GM19452 (cell line): ENCODE data around the gene PLXNA4.

Experiments
- ATAC-seq: cut with Tn5 transposase; IDR thresholded peaks from one replicate; pipeline ENCODE4 v1.9.1; 2021; ENCODE audit not compliant: unreplicated experiment

The PLXNA4 gene

DNA sequence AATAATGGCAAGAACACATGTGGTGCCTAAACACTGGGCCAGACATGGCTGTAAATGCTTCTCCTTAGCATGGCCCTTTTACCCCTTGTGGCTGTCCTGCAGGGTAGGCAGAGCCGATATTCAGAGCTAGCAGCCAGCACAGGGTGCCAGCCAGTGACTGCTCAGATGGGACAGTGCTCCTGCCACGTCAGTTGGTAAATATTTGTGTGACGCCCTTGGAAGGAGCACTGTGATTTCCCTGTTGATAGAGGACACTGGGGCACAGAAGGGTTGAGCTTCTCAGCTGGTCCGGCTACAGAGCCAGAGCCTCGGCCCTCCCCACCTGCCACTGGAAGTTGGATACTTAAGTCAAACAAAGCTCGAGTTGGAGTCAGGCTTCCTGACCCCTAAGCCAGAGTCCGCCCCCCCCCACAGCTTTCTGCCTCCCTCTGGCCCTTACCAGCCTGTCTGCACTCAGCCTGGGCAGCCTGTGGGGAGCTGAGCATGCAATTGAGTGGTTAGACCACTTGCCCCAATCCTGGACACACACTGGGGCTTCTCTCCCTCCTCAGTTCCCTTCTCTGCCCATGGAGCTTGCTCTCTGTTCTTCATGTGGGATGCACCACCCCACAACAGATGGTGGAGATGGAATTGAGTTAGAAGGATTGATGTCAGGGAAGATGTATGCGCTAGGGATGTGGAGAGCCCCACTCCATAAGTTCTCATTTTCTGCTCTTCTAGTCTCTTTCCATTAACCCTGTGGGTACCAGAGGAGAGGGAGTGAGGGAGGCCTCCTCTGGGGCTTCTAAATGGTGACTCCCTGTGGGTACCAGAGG lies 350.8 kb downstream of the PLXNA4 start:
- no peak for ATAC-seq

DNA sequence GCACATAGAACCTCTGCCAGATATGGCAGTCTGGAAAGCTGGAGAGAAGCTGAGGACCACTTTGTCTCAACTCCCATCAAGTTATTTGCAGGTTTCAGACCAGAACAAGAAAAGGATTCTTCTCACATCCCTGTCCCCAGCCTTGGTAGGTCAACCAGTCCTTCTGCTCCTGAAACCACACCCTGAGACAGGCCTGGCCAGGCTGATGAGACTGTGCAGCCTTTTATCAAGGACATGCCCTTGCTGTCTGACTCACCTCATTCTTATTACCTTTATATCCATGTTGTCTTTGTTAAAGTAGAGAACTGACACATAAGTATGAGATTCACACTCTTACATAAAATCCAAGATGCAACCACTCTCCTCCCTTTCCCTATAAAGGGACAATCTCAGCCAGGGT lies 354.9 kb downstream of the PLXNA4 start:
- ATAC-seq: no peak

DNA sequence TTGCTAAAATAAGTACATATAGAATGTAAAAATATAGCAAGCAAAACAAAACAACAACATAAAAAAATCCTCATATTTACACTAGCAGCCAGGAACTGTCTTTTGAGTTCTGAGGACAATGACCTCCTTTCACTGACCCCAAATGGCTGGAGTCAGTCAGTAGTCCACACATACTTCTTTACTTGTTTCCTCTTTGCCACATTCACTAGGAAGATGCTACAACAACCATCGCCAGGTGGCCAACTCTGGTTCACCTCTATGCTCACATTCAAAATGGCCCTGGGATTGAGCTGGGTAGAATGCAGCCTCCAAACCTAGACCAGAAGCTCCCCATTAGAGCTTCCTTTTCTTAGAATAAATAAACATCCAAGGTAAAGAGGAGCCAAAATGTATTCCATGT lies 356.2 kb downstream of the PLXNA4 start:
- no peak for ATAC-seq

DNA sequence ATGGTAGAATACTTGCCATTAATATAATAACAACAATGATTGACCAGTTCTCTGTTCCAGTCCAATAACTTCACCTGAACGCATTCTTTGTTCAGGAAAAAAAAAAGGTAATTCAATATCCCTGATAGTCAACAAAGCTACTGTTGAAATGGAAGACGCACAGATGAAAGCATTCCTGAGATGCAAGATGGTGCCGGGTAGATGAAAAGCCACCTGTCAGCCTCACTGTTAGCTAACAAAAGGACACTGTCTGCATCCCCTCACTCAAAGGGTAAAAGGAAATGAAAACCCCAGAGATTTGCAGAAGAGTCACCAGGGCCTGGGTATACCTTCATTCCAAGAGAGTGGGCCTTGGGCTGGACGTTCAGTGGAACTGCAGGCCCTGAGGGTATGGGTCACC lies 357.4 kb downstream of the PLXNA4 start:
- no peak for ATAC-seq

DNA sequence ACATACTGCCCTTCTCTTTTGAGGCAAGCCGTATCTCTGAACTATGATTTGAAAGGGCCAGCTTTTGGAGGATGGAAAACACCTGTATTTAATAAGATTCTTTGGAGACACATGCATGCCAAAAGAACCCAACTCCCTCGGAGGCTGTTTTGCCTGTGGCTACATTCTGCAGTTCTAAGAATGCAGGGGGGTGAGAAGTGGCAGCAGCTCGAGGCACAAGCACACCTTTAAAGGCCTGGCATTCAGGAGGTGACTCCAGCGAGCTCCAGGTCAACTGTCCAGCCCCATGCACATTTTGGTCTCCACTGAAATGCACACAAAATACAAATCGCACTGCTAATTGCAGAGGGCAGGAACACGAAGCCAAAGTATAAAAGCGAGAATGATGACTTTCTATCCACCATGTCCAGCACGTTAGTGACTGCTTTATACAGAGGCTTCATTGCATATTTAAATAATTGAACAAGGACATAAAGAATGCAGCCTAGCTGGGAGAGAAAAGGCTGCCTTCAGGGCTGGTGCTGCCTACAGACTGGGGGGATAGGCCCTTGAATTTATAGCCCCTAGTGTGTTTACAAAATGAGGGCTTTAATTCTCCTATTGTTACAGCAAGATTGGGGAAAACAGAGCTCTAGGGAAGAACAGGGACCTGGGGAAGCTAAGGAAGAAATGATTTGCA lies 359.3 kb downstream of the PLXNA4 start:
- ATAC-seq: no peak

DNA sequence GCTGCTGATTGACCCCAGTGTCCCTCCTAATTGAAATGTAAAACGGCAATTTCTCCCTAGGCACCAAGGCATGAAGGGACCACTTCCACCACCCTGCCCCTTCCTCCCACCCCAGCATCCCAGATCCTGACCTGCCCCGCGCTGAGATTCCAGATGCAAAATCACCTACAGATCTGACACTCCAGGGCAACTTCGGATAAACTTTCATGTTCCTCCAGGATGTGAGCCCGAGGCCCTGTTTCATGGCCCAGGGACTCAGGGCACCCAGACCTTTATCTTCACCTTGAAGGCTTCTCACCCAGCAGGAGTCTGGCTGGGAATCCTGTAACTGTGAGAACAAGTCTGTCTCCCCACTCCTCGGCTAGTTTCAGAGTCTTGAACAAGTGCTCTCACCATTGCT lies 361.8 kb downstream of the PLXNA4 start:
- no peak for ATAC-seq

DNA sequence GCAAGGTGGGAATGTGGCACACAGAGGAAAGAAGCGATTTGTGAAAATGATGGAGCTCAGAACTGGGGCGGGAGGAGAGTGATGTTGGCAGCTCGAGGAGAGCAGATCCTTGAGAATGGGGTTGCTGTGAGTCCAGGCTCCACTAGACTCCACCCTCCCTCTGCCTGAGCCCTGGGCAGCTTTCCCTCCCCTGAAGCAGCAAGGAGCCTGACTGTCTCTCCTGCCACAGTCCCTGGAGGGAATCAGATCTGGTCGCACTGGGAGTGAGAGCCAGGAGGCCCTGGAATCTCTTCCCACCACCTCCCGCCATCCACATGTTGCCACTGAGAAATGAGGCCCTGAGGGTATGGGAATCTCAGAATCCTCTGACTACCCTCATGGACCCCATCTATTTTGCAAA lies 362.7 kb downstream of the PLXNA4 start:
- no peak for ATAC-seq

DNA sequence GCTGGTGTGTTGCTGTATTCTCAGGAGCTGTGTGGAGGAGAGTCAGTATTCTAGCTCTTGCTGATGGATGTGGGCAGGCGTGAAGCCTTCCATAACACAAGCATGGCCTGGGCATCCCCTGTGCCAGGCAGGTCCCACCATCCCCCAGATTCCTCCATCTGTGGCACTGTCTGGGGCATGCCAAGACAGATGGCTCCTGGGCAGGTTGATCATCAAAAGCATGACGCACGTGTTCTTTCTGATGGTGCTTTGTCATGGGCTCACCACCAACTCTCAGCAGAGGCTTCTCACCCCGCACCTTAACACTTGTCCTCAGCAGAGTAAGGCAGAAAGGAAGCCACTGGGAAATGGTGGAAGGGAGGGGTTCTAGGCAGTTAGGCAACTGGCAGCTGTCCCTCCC lies 364.3 kb downstream of the PLXNA4 start:
- no peak for ATAC-seq

DNA sequence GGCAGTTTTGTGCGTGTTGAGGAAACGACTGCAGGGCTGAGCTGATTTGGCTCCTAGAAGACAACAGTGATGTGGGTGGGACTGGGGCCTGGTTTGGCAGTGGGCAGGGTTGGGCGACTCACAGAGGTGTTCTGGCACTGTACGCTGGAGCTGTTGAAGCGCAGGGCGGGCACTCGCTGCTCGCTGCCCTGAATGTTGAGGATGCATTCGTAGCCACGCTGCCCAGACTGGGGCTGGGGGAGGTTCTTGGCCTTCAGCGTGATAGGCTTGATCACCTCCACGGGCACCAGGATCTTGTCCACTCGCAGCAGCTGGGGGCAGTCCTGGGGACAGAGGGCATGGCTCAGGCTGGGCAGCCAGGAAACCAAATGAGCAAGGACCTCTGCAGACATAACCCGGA lies 365.4 kb downstream of the PLXNA4 start:
- no peak for ATAC-seq

DNA sequence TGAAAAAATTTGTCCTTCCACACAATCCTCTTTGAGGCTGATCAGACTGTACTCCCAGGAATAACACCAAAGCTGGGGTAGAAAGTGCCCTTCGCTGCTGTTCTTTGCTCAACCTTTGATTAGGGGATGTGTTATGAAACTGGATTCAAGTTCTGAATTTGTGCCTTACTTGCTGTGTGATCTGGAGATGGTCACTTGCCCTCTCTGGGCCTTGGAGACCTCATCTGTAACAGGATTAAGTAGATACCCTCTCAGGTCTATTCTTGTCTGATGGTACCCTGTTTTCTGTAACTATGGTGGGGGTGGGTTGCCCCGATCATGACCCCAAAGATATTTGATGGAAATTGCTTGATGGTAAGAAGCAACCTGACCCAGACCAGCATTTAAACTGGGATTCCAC lies 368.5 kb downstream of the PLXNA4 start:
- no peak for ATAC-seq

DNA sequence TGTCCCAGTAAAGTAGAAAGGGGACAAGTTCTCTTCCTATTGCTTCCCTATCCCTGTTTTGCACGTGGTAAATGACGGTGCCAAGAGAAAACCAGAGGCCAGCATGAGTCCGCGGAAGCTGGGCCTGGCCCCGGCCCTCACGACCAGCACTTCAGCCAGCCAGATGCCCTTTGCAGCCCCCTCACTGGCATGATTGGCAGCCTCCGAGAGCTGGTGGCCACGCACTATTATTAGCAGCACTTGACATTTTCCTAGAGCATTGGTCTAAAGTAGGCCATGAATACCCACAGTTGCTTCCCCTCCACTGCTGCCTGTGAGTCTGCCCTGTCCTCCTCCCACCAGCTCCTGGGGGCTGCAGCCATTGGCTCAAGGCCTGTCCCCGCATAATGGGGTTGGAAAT lies 369.1 kb downstream of the PLXNA4 start:
- ATAC-seq: no peak

DNA sequence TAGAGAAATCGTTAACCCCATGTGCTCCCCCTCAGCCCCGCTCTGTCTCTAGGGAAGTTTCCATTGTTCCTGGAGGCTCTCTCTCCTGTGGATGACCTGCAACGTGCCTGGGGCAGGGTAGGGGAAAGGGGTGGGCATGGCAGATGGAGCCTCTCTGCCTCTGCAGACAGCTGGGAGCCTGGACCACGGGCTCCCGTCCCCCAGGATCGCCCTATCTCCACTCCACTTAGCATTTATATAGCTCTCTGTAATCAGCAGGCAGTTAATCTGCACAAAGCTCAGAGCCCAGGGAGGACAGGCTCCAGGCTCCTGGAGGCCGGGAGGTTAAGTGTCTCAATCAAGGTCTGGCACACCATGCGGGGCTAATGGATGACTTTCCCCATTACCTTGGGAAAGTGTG lies 369.7 kb downstream of the PLXNA4 start:
- no peak for ATAC-seq

DNA sequence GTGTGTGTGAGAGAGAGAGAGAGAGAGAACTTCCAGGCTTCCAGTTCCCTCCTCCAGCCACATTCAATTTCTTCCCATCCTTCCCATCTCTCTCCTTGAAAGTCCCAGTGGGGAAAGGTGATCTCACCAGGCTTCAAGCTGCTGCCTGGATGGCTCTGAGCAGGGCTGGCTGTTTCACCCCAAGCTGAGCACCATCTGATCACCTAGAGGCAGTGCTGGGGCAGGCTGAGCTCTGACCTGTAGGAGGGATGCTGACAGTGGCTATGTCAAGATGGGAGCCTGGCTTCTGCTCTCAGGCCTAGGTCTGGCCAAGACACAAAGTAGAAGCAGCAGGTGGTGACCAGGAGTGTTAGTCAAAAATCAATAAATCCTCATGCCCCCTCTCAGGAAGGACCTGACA lies 370.8 kb downstream of the PLXNA4 start:
- no peak for ATAC-seq

DNA sequence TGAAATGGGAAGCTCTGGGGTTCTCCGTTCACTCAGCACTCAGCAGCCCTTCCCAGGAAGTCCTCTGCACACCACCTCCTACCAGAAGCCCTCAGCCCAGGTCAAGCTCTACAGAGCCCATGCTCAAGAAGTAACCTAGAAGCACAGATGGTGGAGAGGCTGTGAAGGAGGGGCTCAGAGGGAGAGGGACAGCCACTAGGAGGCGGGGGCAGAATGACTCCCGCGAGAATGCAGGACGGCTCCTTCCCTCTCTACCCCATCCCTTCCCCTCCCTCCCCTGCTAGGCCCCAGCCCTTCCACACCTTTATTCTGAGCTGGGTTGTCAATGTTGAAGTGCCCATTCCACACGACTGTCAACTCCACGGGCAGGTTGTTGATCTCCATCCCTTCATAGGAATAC lies 373.2 kb downstream of the PLXNA4 start:
- no peak for ATAC-seq

DNA sequence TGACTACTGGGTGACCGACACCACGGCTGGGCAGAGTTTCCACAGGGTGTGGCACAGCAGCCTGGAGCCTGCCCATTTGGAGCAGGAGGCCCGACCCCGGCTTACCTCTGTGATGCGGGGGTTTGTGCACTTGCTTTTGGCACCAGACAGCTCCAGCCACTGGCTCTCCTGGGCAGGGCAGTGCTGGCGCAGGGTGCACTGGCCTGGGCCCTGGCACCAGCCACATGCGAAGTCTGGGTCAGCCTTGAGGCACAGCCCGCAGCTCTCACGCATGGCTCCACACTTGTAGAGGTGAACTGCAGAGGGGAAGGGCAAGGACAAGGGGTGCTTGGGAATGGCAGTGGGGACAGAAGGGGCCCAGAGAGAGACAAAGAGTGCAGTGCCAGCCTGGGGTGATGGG lies 373.7 kb downstream of the PLXNA4 start:
- no peak for ATAC-seq

DNA sequence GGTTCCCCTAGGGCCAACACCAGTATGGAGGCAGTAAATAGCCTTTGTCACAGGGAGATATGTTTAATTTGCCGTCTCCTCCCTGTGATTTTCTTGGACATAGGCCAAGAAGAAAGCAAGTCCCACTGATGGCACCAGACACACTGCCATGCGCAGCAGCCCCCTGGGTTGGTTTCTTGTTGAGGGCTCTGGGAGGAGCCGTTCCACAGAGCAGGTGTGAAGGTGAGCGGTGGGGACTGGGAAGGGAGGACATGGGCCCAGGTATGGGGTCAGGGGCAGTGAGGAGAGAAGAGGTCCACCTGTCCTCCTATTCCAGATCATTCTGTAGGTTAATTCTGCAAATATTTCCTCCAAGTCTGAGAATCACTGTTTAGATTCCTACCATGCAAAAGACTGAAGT lies 376.1 kb downstream of the PLXNA4 start:
- no peak for ATAC-seq

DNA sequence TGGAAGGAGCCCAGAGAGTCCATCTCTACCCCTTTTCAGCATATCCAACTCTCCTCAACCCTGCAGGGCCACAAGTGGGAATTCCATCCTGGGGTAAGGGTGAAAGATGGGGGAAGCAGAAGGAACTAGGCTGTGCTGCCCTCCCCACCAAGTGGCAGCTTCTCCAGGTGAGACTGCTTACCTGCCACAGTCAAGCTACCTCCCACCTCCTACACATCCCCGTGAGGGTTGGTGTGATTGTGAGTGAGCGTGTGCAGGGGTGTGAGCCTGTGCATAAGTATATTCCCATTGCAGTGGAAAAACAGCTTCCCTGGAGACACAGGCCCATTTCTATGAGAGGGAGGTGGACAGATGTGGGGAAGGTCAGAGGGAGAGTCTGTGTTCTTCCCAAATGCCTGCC lies 376.6 kb downstream of the PLXNA4 start:
- no peak for ATAC-seq

DNA sequence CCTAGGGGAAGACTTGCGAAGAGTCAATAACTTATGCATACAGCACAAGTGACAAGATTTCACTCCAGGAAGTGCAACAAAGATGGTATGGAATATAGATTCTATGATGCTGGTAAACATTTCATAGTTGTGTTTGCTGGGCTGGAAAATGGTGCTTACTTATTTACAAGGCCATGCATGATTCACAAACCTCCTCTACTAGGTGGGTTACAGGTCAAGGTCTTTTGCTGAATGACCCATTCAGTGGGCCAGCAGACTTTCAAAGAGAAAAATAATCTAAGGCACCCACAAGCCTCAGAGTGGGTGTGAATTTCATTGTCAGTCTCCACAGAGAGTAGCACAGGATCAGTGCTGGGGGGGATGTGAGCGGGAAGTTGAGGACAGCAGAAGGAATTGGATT lies 378.5 kb downstream of the PLXNA4 start:
- ATAC-seq: no peak

DNA sequence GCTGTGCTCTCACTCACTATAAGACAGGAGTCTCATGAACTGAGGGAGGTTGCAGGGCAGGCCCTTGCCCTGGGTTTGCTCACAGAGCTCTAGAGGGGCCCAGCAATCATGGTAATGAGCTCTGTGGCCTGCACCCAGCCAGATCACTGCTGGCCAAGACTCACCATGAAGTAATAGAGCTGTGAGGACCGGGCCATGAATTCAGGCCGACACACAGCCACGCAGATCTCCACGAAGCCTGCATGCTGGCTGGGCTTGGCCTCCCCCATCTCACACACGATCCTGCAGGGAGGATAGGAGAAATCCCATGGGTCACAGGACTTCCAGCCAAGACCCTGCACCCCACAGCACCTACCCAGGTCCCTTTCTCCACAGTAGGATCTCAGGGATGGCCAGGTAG lies 382.4 kb downstream of the PLXNA4 start:
- ATAC-seq: no peak

DNA sequence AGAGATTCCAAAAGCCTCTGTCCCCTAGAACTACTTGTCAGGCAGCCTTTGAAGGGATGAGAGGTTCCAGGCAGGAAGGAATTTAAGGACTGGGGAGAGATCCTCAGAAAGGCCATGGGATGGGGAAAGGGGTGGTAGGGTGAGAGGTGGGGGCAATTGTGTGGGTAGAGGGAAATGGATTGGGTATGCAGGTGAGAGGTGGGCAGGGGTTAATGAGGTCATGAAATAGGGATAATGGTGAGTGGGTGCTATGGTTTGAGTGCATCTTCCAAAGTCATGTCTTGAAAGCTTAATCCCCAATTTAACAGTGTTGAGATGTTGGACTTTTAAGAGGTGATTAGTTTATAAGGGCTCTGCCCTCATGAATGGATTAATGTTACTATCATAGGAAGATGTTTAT lies 383.5 kb downstream of the PLXNA4 start:
- no peak for ATAC-seq

DNA sequence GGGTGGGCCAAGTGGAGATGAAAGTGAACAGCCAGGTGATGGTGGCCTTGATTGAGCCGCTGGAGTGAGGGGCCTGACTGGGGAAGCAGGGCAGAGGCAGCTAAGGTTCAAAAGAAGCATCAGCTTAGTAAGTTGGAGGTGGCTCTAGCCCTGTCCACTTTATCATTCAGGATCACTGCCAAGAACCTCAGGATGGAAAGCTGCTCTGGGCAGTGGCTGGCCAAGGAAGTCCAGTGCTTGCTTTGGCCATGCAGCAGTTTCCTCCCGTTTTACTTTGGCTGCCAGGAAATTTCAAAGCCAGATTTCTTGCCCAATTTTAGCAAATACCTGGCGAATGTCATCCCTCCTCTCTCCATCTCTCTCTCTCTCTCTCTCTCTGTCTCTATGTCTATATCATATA lies 384.9 kb downstream of the PLXNA4 start:
- no peak for ATAC-seq

DNA sequence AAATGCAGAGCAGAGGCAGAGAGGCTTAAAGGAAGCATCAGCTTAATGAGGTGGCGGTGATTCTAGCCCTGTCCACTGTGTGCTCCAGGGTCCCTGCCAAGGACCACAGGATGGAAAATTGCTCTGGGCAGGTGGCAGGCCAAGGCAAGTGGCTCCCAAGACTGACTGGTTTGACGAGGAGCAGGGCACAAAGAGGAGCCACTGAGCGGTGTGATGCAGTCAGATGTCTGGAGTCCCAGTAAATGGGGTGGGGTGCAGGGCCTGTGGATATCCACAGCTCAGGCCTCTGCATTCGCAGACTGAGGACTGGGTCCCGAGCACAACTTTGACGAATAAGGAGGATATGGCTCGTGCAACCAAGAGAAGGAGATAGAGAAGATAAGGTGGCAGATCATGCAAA lies 385.6 kb downstream of the PLXNA4 start:
- ATAC-seq: no peak

DNA sequence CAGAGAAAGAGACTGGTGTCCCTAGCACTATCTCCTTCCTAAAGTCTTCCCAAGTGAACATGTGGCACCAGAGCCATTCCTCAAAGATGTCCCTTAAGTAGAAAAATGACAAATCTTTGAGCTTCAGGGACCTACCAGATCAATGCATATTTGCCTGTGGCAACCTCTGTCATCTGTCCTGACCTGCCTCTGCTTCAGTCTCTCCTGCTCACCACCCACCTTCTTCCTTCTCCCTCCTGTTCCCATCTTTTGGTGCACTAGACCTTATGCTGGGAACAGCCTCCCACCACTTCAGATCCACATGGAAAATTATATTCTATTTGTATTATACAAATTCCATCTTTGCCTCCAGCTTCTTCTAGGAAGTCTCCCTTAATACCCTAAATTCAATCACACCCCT lies 386.4 kb downstream of the PLXNA4 start:
- ATAC-seq: no peak
